GM12878 (cell line): ENCODE data around the gene ACOT13. TPM values are rescaled to one million over a fixed set of nuclear protein-coding genes. Genes with fewer than 3 reads are reported as not detected.

Experiments
- CBFB ChIP-seq: IDR thresholded peaks from 2 replicates; pipeline ENCODE4 v1.6.1; 2016; ENCODE audit warnings: antibody characterized with exemption, low read depth
- CBX5 ChIP-seq: sonication (generic); IDR thresholded peaks from 2 replicates; pipeline ENCODE4 v1.6.1; 2016; ENCODE audit warnings: low read depth, moderate library complexity, mild to moderate bottlenecking, inconsistent platforms
- GATAD2B ChIP-seq: fragments of 450-650 bp; conservative IDR thresholded peaks from 2 replicates; pipeline ENCODE4 v1.6.1; 2017; ENCODE audit warnings: low read depth, mild to moderate bottlenecking, moderate library complexity
- MXI1 ChIP-seq: fragments of 150-350 bp; IDR thresholded peaks from 2 replicates; pipeline ENCODE4 v1.6.1; 2011; ENCODE audit warnings: low read depth, mild to moderate bottlenecking, inconsistent platforms, low read length, improper control_type of control experiment
- NR2C1 ChIP-seq: fragments of 450-650 bp; IDR thresholded peaks from 2 replicates; pipeline ENCODE4 v1.6.1; 2017; ENCODE audit warnings: antibody characterized with exemption, mild to moderate bottlenecking, moderate library complexity
- NR2F1 ChIP-seq: fragments of 450-650 bp; conservative IDR thresholded peaks from 2 replicates; pipeline ENCODE4 v1.6.1; 2017; ENCODE audit warnings: mild to moderate bottlenecking
- PML ChIP-seq: IDR thresholded peaks from 2 replicates; pipeline ENCODE4 v1.6.1; 2012; ENCODE audit warnings: low read length, inconsistent platforms
- POU2F2 ChIP-seq: IDR thresholded peaks from 3 replicates; pipeline ENCODE4 v1.6.1; 2011; ENCODE audit warnings: low read depth, mild to moderate bottlenecking, low read length, borderline replicate concordance
- RAD51 ChIP-seq: fragments of 450-650 bp; IDR thresholded peaks from 2 replicates; pipeline ENCODE4 v1.6.1; 2016; ENCODE audit warnings: moderate library complexity, mild to moderate bottlenecking, inconsistent platforms
- SMARCA5 ChIP-seq: fragments of 450-650 bp; IDR thresholded peaks from 2 replicates; pipeline ENCODE4 v1.6.1; 2017; ENCODE audit warnings: mild to moderate bottlenecking
- TAF1 ChIP-seq: IDR thresholded peaks from 2 replicates; pipeline ENCODE4 v1.6.1; 2011; ENCODE audit warnings: mild to moderate bottlenecking, low read depth, low read length, borderline replicate concordance
- TBL1XR1 ChIP-seq: IDR thresholded peaks from 2 replicates; pipeline ENCODE4 v1.6.1; 2012; ENCODE audit warnings: low read depth, low read length, improper control_type of control experiment
- ZNF384 ChIP-seq: IDR thresholded peaks from 2 replicates; pipeline ENCODE4 v1.6.1; 2012; ENCODE audit warnings: low read depth, mild to moderate bottlenecking, low read length, improper control_type of control experiment, borderline replicate concordance
- polyA plus RNA-seq, 11 experiments: library from polyadenylated mRNA; depleted of rRNA in 4 of 11; unstranded in 6 of 11; stranded (reverse) in 5 of 11; fragments of >200 nt; fragmentation: Nextera tagmentation in 4 of 11; fragmentation: Illumina TruSeq in 1 of 11; extraction: Ambion mirVana in 4 of 11; extraction: Trizol in 1 of 11; gene quantifications; 1 replicate in 1 of 11; 2 replicates in 10 of 11; pipeline versions ENCODE4 v1.2.1 to v1.2.3, GENCODE V29; 2011 to 2016; ENCODE audit warnings: inconsistent platforms in 2 of 11, missing spikeins in 2 of 11, low read depth in 1 of 11
- total RNA-seq, 4 experiments: library from RNA; depleted of rRNA in 3 of 4; stranded (reverse); fragments of >200 nt in 3 of 4; fragmentation: Illumina TruSeq in 1 of 4; extraction: Trizol in 1 of 4; gene quantifications; 2 replicates each; pipeline versions ENCODE4 v1.2.1 to v1.2.3, GENCODE V29; 2013 to 2021
- TF ChIP-seq, protein P1 (sequence below): fragments of 450-650 bp; IDR thresholded peaks from 2 replicates; pipeline ENCODE4 v1.6.1; 2016; ENCODE audit warnings: mild to moderate bottlenecking
- TF ChIP-seq, protein P2 (sequence below): fragments of 450-650 bp; conservative IDR thresholded peaks from 2 replicates; pipeline ENCODE4 v1.6.1; 2017; ENCODE audit warnings: mild to moderate bottlenecking, moderate library complexity
- TF ChIP-seq, protein P3 (sequence below): IDR thresholded peaks from 2 replicates; pipeline ENCODE4 v1.6.1; 2012; ENCODE audit warnings: low read length, inconsistent platforms
- TF ChIP-seq, protein P4 (sequence below): fragments of 450-650 bp; IDR thresholded peaks from 2 replicates; pipeline ENCODE4 v1.6.1; 2018; ENCODE audit warnings: mild to moderate bottlenecking, low read depth, moderate library complexity; ENCODE audit not compliant: partially characterized antibody
- TF ChIP-seq, protein P5 (sequence below): fragments of 450-650 bp; IDR thresholded peaks from 2 replicates; pipeline ENCODE4 v1.6.1; 2017; ENCODE audit warnings: low read depth, mild to moderate bottlenecking, moderate library complexity

The ACOT13 gene
- total and polyA plus RNA-seq, 10 of the 15 experiments (the other 5 are each of a cell fraction or from before 2014, with no cell fraction given) = 6.0 to 60.6 (median 36.6) TPM

DNA sequence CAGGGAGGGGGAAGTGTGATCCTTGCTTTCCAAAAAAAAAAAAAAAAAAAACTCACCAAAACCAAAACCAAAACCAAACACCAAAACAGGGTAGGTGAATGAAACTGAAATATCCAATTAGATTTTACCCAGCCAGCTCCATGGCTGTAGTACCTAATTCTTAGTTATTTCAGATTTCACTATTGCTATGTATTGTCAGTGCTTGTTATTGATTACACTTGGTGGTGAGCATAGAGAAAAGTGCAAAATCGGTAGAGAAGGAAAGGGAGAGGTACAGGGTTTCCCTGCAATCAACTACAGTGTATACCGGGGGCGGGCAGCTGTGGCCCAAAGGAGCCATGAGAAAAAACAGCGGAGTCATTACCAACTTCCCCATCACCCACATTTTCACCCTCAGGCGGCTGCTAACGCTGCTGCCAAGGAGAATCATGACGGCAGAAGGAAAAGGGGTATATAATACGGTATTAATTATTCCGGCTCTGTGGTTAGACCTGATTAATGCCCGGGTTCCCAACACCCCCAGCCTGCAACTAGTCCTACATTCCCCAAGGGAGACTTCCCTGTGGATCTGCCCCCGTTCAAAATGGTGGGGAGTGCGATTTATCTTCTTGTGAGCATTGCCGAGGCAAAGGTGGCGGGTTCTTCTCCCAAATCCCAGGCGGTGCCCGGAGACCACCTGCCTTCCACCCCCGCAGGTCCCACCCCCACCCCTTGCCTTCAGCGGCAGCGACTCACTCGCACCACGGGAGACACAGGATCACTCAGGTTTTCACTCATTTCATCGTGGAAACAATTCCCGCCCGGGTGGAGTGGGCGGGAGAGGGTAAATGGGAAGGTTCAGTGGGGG is 52.5 kb downstream of the ACOT13 start, which contains the start of gene C6orf62 (continued):
- TF ChIP-seq GATAD2B = peak; percentile 65; the same call in 1 of the 2 replicates
- TF ChIP-seq SMARCA5 = 0 out of 2 replicates have a peak, but pooled peaks have one; percentile 35
- TF ChIP-seq, protein P1, sequence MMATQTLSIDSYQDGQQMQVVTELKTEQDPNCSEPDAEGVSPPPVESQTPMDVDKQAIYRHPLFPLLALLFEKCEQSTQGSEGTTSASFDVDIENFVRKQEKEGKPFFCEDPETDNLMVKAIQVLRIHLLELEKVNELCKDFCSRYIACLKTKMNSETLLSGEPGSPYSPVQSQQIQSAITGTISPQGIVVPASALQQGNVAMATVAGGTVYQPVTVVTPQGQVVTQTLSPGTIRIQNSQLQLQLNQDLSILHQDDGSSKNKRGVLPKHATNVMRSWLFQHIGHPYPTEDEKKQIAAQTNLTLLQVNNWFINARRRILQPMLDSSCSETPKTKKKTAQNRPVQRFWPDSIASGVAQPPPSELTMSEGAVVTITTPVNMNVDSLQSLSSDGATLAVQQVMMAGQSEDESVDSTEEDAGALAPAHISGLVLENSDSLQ = peak; percentile 43; the same call in 1 of the 2 replicates
- no peak for TF ChIP-seq NR2F1
- peak; percentile 69; the same call in 1 of the 2 replicates for TF ChIP-seq PML
- TF ChIP-seq CBFB = 0 out of 2 replicates have a peak, but pooled peaks have one; percentile 28
- TF ChIP-seq TAF1 = 0 out of 2 replicates have a peak, but pooled peaks have one; percentile 25
- TF ChIP-seq TBL1XR1 = no peak
- peak; percentile 78 for TF ChIP-seq MXI1
- TF ChIP-seq, protein P2, sequence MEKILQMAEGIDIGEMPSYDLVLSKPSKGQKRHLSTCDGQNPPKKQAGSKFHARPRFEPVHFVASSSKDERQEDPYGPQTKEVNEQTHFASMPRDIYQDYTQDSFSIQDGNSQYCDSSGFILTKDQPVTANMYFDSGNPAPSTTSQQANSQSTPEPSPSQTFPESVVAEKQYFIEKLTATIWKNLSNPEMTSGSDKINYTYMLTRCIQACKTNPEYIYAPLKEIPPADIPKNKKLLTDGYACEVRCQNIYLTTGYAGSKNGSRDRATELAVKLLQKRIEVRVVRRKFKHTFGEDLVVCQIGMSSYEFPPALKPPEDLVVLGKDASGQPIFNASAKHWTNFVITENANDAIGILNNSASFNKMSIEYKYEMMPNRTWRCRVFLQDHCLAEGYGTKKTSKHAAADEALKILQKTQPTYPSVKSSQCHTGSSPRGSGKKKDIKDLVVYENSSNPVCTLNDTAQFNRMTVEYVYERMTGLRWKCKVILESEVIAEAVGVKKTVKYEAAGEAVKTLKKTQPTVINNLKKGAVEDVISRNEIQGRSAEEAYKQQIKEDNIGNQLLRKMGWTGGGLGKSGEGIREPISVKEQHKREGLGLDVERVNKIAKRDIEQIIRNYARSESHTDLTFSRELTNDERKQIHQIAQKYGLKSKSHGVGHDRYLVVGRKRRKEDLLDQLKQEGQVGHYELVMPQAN = peak; percentile 36; the same call in 1 of the 2 replicates
- TF ChIP-seq, protein P3, sequence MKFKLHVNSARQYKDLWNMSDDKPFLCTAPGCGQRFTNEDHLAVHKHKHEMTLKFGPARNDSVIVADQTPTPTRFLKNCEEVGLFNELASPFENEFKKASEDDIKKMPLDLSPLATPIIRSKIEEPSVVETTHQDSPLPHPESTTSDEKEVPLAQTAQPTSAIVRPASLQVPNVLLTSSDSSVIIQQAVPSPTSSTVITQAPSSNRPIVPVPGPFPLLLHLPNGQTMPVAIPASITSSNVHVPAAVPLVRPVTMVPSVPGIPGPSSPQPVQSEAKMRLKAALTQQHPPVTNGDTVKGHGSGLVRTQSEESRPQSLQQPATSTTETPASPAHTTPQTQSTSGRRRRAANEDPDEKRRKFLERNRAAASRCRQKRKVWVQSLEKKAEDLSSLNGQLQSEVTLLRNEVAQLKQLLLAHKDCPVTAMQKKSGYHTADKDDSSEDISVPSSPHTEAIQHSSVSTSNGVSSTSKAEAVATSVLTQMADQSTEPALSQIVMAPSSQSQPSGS = no peak
- no peak for TF ChIP-seq NR2C1
- TF ChIP-seq ZNF384 = peak; percentile 85
- TF ChIP-seq, protein P4, sequence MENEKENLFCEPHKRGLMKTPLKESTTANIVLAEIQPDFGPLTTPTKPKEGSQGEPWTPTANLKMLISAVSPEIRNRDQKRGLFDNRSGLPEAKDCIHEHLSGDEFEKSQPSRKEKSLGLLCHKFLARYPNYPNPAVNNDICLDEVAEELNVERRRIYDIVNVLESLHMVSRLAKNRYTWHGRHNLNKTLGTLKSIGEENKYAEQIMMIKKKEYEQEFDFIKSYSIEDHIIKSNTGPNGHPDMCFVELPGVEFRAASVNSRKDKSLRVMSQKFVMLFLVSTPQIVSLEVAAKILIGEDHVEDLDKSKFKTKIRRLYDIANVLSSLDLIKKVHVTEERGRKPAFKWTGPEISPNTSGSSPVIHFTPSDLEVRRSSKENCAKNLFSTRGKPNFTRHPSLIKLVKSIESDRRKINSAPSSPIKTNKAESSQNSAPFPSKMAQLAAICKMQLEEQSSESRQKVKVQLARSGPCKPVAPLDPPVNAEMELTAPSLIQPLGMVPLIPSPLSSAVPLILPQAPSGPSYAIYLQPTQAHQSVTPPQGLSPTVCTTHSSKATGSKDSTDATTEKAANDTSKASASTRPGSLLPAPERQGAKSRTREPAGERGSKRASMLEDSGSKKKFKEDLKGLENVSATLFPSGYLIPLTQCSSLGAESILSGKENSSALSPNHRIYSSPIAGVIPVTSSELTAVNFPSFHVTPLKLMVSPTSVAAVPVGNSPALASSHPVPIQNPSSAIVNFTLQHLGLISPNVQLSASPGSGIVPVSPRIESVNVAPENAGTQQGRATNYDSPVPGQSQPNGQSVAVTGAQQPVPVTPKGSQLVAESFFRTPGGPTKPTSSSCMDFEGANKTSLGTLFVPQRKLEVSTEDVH = no peak
- TF ChIP-seq, protein P5, sequence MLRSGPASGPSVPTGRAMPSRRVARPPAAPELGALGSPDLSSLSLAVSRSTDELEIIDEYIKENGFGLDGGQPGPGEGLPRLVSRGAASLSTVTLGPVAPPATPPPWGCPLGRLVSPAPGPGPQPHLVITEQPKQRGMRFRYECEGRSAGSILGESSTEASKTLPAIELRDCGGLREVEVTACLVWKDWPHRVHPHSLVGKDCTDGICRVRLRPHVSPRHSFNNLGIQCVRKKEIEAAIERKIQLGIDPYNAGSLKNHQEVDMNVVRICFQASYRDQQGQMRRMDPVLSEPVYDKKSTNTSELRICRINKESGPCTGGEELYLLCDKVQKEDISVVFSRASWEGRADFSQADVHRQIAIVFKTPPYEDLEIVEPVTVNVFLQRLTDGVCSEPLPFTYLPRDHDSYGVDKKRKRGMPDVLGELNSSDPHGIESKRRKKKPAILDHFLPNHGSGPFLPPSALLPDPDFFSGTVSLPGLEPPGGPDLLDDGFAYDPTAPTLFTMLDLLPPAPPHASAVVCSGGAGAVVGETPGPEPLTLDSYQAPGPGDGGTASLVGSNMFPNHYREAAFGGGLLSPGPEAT = 0 out of 2 replicates have a peak, but pooled peaks have one; percentile 51
- no peak for TF ChIP-seq CBX5
- peak; percentile 40; the same call in 1 of the 3 replicates for TF ChIP-seq POU2F2
- TF ChIP-seq RAD51 = peak; percentile 22; the same call in 1 of the 2 replicates
